GM12872 (cell line): ENCODE data around the gene SH3TC1.

Source experiments
- CTCF ChIP-seq: IDR thresholded peaks from 3 replicates; pipeline ENCODE4 v1.5.1; 2011; ENCODE audit warnings: low read depth, mild to moderate bottlenecking, low read length, moderate library complexity; ENCODE audit not compliant: insufficient read depth

The SH3TC1 gene

DNA sequence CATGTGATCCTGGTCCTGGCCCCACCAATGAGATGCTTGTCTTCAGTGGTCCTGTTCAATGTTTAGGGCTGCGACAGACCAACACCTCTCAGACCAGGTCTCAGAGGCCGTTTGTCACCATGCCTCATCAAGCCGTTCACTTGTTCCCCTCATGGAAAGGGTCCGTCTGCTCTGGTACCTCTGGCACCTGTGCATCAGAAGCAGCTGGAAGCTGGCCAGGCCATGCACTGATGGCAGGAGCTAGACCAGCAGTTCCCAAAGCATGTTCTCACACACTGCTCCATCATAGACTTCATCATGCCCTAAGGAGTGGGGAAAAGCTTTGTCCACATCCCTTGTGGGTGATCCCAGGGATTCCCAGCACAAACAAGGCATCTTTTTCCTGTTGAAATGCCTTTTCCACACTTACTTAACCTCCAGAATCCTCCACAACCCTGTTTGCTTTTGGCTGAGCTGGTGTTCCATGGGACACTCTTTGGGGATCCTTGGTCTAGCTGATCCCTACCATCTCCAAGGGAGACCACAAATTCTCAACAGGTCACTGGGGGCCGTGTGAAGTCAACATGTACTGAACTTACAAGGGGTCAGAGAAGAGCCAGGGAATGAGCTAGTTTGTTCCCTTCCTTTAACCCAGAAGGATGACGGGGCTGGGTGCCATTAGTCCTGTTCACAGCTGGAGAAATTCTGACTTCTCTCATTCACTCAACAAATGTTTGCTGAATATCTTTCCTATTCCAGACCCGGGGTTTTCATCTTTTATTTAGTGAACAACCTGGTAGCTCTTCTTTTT lies 21.8 kb downstream of the SH3TC1 start:
- TF ChIP-seq CTCF: no peak

DNA sequence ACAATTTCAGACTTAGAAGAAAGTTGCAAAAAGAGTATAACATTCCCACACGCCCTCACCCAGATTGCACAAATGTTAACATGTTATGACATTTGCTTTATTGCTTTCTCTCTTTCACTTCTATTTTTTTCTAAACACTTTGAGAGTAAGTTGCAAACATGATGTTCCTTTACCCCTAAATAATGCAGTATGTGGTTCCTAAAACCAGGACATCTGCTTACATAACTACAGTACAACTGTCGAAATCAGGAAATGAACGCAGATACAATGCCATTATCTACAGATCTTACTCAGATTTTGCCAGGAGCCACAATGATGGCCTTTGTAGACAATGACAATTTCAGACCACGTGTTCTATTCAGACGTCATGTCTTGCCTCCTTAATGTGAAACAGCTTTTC lies 22.4 kb downstream of the SH3TC1 start:
- no peak for TF ChIP-seq CTCF

- no peak for TF ChIP-seq CTCF
These were observed 22.9 kb downstream of the SH3TC1 start for GRCh38 chr4:8221985-8222384.

GRCh38 chr4:8222609-8223388 lies 23.7 kb downstream of the SH3TC1 start:
- no peak for TF ChIP-seq CTCF

DNA sequence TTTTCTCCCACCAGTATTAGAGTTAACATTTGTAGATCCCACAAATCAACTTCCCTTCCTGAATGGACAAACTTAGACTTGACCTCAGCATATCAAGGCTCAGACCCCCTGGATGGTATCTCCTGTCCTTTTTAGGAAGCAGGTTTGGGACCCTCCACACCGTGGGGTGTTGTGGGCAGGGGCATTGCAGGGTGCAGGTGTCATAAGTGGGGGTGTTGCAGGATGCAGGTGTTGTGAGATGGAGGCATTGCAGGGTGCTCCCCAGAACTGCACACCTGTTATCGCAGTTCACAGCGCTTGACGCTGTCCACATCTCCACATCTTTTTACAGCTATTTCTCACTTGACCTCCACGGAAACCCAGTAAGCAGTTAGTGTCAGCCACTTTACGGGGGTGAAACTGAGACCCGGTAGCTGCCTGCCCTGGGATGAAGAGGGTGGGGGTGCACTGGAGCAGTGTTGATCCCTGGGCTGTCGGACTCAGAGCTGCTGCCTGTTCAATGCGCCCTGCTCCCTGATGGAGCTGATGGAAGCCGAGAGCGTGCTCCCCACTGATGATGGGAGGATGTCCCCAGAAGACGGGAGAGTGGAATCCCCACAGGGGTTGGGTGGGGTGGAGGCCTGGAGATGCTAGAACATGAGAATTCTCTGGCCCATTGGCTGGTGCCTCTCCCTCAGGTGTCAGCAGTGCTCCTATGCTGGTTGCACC lies 25.3 kb downstream of the SH3TC1 start:
- no peak for TF ChIP-seq CTCF

DNA sequence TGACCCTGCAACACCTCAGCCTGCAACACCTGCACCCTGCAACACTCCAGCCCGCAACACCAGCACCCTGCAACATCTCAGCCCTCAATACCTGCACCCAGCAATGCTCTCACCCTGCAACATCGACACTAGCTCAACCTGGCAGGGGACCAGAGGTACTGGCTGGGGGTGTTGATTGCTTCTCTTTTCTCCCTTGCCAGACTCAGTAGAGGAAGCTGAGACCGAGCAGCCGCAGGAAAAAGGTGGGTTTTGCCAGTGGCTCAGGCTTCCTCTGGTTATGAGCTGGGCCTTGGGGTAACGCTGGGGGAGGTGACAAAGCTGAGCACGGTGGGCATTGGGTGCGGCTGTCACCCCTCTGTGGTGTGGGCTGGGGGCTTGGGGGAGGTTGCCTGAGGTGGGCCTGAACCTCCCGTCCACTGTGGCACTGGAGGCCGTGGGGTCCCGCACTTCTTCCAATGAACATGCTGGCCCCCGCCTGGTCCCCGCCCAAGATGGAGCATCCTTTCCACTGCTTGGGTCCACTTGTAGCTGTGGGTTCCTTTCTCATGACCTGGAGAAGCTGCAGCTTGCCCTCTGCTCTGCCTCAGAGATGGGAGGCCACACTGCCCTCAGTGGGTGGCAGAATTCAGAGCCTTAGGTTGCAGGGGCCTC lies 26.0 kb downstream of the SH3TC1 start:
- TF ChIP-seq CTCF: no peak
